Liver (tissue), 9 donors: ENCODE measurements around the gene DNAH6. TPM values are rescaled to one million over a fixed set of nuclear protein-coding genes. Genes with fewer than 3 reads are reported as not detected.

Experiments
- DNase-seq: peaks from one replicate; pipeline ENCODE4 v3.0.0-alpha.2; 2017; ENCODE audit warnings: low spot score
- H3K27ac ChIP-seq, 2 donors: one replicate each; pipeline ENCODE4 v1.7.0; 2013; ENCODE audit warnings: inconsistent platforms in 2 of 2, low read length in 2 of 2, control low read depth in 1 of 2, low read depth in 1 of 2, mild to moderate bottlenecking in 1 of 2
- H3K27me3 ChIP-seq, 4 donors: one replicate each; pipeline versions ENCODE4 v1.6.1 to v1.7.0; 2013; ENCODE audit warnings: low read length in 3 of 4, inconsistent platforms in 1 of 4, mild to moderate bottlenecking in 1 of 4, moderate library complexity in 1 of 4; ENCODE audit not compliant: control insufficient read depth in 4 of 4, insufficient read depth in 4 of 4
- H3K36me3 ChIP-seq, 4 donors: one replicate each; pipeline versions ENCODE4 v1.6.1 to v1.7.0; 2013; ENCODE audit warnings: low read length in 3 of 4, mild to moderate bottlenecking in 3 of 4, low read depth in 1 of 4, moderate library complexity in 1 of 4; ENCODE audit not compliant: control insufficient read depth in 4 of 4, insufficient read depth in 3 of 4
- H3K4me1 ChIP-seq, 4 donors: one replicate each; pipeline versions ENCODE4 v1.6.1 to v1.7.0; 2013; ENCODE audit warnings: low read length in 3 of 4, mild to moderate bottlenecking in 3 of 4, moderate library complexity in 1 of 4; ENCODE audit not compliant: control insufficient read depth in 4 of 4, insufficient read depth in 4 of 4
- H3K4me3 ChIP-seq, 3 donors: one replicate each; pipeline versions ENCODE4 v1.6.1 to v1.7.0; 2013; ENCODE audit warnings: low read length in 3 of 3, control low read depth in 1 of 3, low read depth in 1 of 3, mild to moderate bottlenecking in 1 of 3
- H3K9ac ChIP-seq, 2 donors: one replicate each; pipeline ENCODE4 v1.7.0; 2013; ENCODE audit warnings: low read length in 2 of 2, mild to moderate bottlenecking in 2 of 2, moderate library complexity in 2 of 2, control low read depth in 1 of 2, low read depth in 1 of 2
- H3K9me3 ChIP-seq, 4 donors: one replicate each; pipeline versions ENCODE4 v1.6.1 to v1.7.0; 2013; ENCODE audit warnings: low read length in 3 of 4; ENCODE audit not compliant: control insufficient read depth in 4 of 4
- EGR1 ChIP-seq, 2 donors: IDR thresholded peaks; 2 replicates each; pipeline ENCODE4 v1.6.1; 2016 to 2018; ENCODE audit warnings: antibody characterized with exemption in 2 of 2, low read depth in 2 of 2
- FOXA1 ChIP-seq: IDR thresholded peaks from 2 replicates; pipeline ENCODE4 v1.6.1; 2016; ENCODE audit warnings: antibody characterized with exemption
- FOXA2 ChIP-seq: IDR thresholded peaks from 2 replicates; pipeline ENCODE4 v1.6.1; 2016; ENCODE audit warnings: antibody characterized with exemption
- GABPA ChIP-seq, 2 donors: IDR thresholded peaks in 1 of 2; conservative IDR thresholded peaks in 1 of 2; 2 replicates each; pipeline ENCODE4 v1.6.1; 2016; ENCODE audit warnings: antibody characterized with exemption in 2 of 2, mild to moderate bottlenecking in 1 of 2, moderate library complexity in 1 of 2
- HNF4A ChIP-seq, 2 donors: conservative IDR thresholded peaks; 2 replicates each; pipeline ENCODE4 v1.6.1; 2016; ENCODE audit warnings: antibody characterized with exemption in 2 of 2, mild to moderate bottlenecking in 2 of 2
- HNF4G ChIP-seq: IDR thresholded peaks from 2 replicates; pipeline ENCODE4 v1.6.1; 2016; ENCODE audit warnings: antibody characterized with exemption
- JUND ChIP-seq, 2 donors: IDR thresholded peaks; 2 replicates each; pipeline ENCODE4 v1.6.1; 2016; ENCODE audit warnings: antibody characterized with exemption in 2 of 2
- NR2F2 ChIP-seq: IDR thresholded peaks from 2 replicates; pipeline ENCODE4 v1.6.1; 2016; ENCODE audit warnings: antibody characterized with exemption
- RAD21 ChIP-seq, 2 donors: IDR thresholded peaks; 2 replicates each; pipeline ENCODE4 v1.6.1; 2016; ENCODE audit warnings: antibody characterized with exemption in 2 of 2, mild to moderate bottlenecking in 2 of 2
- RXRA ChIP-seq, 2 donors: IDR thresholded peaks; 2 replicates each; pipeline ENCODE4 v1.6.1; 2017 to 2018; ENCODE audit warnings: antibody characterized with exemption in 2 of 2, mild to moderate bottlenecking in 1 of 2
- TAF1 ChIP-seq: conservative IDR thresholded peaks from 2 replicates; pipeline ENCODE4 v1.6.1; 2016; ENCODE audit warnings: antibody characterized with exemption, mild to moderate bottlenecking
- YY1 ChIP-seq: IDR thresholded peaks from 2 replicates; pipeline ENCODE4 v1.6.1; 2016; ENCODE audit warnings: antibody characterized with exemption, mild to moderate bottlenecking
- WGBS: extraction: QIAGEN DNeasy Blood & Tissue Kit; methylation state at CpG from one replicate; pipeline ENCODE4 v1.1.7; 2013; 5-methylcytosine and 5-hydroxymethylcytosine counted together
- polyA plus RNA-seq, 2 donors: library from polyadenylated mRNA; stranded (reverse) in 1 of 2; unstranded in 1 of 2; fragments of 200-250 nt in 1 of 2; fragments of >200 nt in 1 of 2; fragmentation: Nextera tagmentation in 1 of 2; extraction: Ambion mirVana in 1 of 2; gene quantifications; one replicate each; pipeline versions ENCODE4 v1.2.1 to v1.2.3, GENCODE V29; 2013 to 2015
- total RNA-seq, 2 donors: library from RNA; depleted of rRNA; stranded (reverse); fragments of >200 nt; gene quantifications; one replicate each; pipeline ENCODE4 v1.2.3, GENCODE V29; 2014
- TF ChIP-seq, protein P1 (sequence below): IDR thresholded peaks from 2 replicates; pipeline ENCODE4 v1.6.1; 2016; ENCODE audit warnings: antibody characterized with exemption
- TF ChIP-seq, protein P2 (sequence below): IDR thresholded peaks from 2 replicates; pipeline ENCODE4 v1.6.1; 2016; ENCODE audit warnings: antibody characterized with exemption, mild to moderate bottlenecking
- TF ChIP-seq, protein P3 (sequence below): IDR thresholded peaks from 2 replicates; pipeline ENCODE4 v1.6.1; 2016; ENCODE audit warnings: antibody characterized with exemption
- TF ChIP-seq, protein P4 (sequence below): IDR thresholded peaks from 2 replicates; pipeline ENCODE4 v1.6.1; 2016; ENCODE audit warnings: antibody characterized with exemption
- donor health status: healthy.
- donor health status: healthy.
- donor health status: healthy.
- donor health status: healthy.
- donor health status: healthy.

The DNAH6 gene
- total and polyA plus RNA-seq, 4 donors: 0.32 to 1.6 (median 0.59) TPM

DNA sequence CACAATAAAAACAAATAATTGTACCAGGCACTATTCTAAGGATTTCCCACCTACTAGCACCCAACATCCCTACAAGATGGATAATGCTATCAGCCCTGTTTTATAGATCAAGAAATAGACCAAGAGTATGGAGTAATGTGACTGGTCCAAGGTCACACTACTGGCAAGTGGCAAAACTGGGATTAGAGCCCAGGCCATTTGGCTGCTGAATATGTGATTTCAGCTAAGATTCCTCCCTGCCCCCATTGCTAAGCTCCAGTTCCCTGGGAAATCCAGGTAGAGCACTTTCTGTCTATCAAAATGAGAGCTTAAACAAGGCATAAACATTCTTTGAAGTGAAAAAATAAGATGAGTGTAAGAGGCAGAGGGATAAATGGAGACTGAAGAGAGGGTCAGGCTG, 157.8 kb downstream of the DNAH6 start:
- H3K4me1 ChIP-seq: peaks cover 0 to 12% (median 5%) of the 10 kb centered on the region in 4 donors
- H3K27me3 ChIP-seq: no peaks in the 10 kb centered on the region
- TF ChIP-seq RAD21 (IDR thresholded peaks at IDR 0.05): no peak
- TF ChIP-seq FOXA2: no peak
- TF ChIP-seq HNF4A (conservative IDR thresholded peaks at IDR 0.05): peak; percentile 17 to 30
- no peak for TF ChIP-seq JUND (IDR thresholded peaks at IDR 0.05)
- TF ChIP-seq RXRA (IDR thresholded peaks at IDR 0.05): peak in 1 of 2 donors; percentile 10
- TF ChIP-seq TAF1: no peak
- TF ChIP-seq, protein P1, sequence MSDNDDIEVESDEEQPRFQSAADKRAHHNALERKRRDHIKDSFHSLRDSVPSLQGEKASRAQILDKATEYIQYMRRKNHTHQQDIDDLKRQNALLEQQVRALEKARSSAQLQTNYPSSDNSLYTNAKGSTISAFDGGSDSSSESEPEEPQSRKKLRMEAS: no peak
- no peak for TF ChIP-seq FOXA1
- TF ChIP-seq, protein P2, sequence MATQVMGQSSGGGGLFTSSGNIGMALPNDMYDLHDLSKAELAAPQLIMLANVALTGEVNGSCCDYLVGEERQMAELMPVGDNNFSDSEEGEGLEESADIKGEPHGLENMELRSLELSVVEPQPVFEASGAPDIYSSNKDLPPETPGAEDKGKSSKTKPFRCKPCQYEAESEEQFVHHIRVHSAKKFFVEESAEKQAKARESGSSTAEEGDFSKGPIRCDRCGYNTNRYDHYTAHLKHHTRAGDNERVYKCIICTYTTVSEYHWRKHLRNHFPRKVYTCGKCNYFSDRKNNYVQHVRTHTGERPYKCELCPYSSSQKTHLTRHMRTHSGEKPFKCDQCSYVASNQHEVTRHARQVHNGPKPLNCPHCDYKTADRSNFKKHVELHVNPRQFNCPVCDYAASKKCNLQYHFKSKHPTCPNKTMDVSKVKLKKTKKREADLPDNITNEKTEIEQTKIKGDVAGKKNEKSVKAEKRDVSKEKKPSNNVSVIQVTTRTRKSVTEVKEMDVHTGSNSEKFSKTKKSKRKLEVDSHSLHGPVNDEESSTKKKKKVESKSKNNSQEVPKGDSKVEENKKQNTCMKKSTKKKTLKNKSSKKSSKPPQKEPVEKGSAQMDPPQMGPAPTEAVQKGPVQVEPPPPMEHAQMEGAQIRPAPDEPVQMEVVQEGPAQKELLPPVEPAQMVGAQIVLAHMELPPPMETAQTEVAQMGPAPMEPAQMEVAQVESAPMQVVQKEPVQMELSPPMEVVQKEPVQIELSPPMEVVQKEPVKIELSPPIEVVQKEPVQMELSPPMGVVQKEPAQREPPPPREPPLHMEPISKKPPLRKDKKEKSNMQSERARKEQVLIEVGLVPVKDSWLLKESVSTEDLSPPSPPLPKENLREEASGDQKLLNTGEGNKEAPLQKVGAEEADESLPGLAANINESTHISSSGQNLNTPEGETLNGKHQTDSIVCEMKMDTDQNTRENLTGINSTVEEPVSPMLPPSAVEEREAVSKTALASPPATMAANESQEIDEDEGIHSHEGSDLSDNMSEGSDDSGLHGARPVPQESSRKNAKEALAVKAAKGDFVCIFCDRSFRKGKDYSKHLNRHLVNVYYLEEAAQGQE: no peak
- TF ChIP-seq HNF4G: no peak
- no peak for TF ChIP-seq YY1
- TF ChIP-seq EGR1 (IDR thresholded peaks at IDR 0.05; ENCODE audit: low read depth in 2 of 2): no peak
- no peak for TF ChIP-seq NR2F2
- no peaks in the 10 kb centered on the region for H3K9me3 ChIP-seq
- H3K4me3 ChIP-seq: no peak overlapping the region
- no peak for DNase-seq
- no peak overlapping the region for H3K27ac ChIP-seq
- H3K9ac ChIP-seq: no peak overlapping the region
- peaks cover 0 to 8% (median 3%) of the 10 kb centered on the region in 4 donors for H3K36me3 ChIP-seq

DNA sequence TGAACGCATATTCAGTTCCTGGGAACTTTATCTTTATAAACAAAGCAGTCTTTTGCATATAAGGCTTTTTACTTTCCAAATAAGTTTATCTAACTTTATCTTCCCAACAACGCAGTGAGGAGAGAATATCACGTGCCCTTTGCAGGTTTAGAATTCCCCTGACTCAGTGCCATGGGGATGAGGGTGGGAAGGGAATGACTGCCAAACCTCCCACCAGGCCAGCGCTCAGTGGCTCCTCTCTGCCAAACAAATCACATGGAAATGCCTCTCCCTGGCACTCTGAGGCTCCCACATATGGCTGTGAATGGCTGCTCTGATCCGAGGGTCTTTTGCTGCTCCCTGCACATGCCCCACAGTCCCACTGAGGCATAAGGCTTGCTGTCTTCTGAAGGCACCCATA, 158.3 kb downstream of the DNAH6 start:
- WGBS: 75% methylated on average over 5 of the region's 5 CpGs
- peaks cover 0 to 10% (median 3%) of the 10 kb centered on the region in 4 donors for H3K4me1 ChIP-seq
- no peak for DNase-seq

DNA sequence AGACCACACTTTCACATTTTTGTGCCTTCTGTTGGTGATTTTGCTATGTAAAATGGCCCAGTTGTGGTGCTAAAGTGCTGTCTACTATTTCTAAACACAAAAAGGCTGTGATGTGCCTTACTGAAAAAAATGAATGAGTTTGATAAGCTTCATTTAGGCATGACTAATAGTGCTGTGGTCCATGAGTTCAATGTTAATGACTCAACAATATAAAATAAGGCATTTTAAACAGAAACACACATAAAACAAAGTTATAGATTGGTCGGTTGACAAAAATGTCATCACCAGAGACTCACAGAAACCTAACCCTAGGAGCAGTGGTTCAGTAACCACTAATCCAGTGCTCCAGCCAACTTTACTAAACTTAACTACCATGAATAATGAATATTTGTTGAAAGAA, 160.0 kb downstream of the DNAH6 start:
- no peaks in the 10 kb centered on the region for H3K9me3 ChIP-seq
- peaks cover 0 to under 1% (median 0%) of the 10 kb centered on the region in 4 donors for H3K4me1 ChIP-seq
- TF ChIP-seq RXRA (IDR thresholded peaks at IDR 0.05) (no peak), JUND (IDR thresholded peaks at IDR 0.05) (no peak), HNF4A (conservative IDR thresholded peaks at IDR 0.05) (no peak), EGR1 (IDR thresholded peaks at IDR 0.05; ENCODE audit: low read depth in 2 of 2) (no peak), FOXA1 (no peak), GABPA (IDR thresholded peaks at IDR 0.05 in 1 of 2, conservative IDR thresholded peaks at IDR 0.05 in 1 of 2) (no peak), YY1 (no peak)
- TF ChIP-seq, protein P3, sequence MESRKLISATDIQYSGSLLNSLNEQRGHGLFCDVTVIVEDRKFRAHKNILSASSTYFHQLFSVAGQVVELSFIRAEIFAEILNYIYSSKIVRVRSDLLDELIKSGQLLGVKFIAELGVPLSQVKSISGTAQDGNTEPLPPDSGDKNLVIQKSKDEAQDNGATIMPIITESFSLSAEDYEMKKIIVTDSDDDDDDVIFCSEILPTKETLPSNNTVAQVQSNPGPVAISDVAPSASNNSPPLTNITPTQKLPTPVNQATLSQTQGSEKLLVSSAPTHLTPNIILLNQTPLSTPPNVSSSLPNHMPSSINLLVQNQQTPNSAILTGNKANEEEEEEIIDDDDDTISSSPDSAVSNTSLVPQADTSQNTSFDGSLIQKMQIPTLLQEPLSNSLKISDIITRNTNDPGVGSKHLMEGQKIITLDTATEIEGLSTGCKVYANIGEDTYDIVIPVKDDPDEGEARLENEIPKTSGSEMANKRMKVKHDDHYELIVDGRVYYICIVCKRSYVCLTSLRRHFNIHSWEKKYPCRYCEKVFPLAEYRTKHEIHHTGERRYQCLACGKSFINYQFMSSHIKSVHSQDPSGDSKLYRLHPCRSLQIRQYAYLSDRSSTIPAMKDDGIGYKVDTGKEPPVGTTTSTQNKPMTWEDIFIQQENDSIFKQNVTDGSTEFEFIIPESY: no peak
- DNase-seq: no peak
- H3K27me3 ChIP-seq: no peaks in the 10 kb centered on the region
- H3K27ac ChIP-seq: no peak overlapping the region
- H3K4me3 ChIP-seq: no peak overlapping the region
- no peak overlapping the region for H3K9ac ChIP-seq
- 97% methylated on average over 1 of the region's 1 CpG for WGBS
- H3K36me3 ChIP-seq: peaks cover 0 to 8% (median 3%) of the 10 kb centered on the region in 4 donors

More for the DNA sequence above, 158.3 kb downstream of the DNAH6 start:
- no peaks in the 10 kb centered on the region for H3K9me3 ChIP-seq
- H3K9ac ChIP-seq: no peak overlapping the region
- TF ChIP-seq RXRA (IDR thresholded peaks at IDR 0.05): no peak
- TF ChIP-seq, protein P4, sequence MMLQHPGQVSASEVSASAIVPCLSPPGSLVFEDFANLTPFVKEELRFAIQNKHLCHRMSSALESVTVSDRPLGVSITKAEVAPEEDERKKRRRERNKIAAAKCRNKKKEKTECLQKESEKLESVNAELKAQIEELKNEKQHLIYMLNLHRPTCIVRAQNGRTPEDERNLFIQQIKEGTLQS: no peak
- TF ChIP-seq FOXA2: no peak
- H3K27me3 ChIP-seq: no peaks in the 10 kb centered on the region
- H3K27ac ChIP-seq: no peak overlapping the region
- peaks cover 0 to 8% (median 3%) of the 10 kb centered on the region in 4 donors for H3K36me3 ChIP-seq
- H3K4me3 ChIP-seq: no peak overlapping the region
